DND-41 (cell line): ENCODE measurements around the gene EXTL1.

Experiments
- CTCF ChIP-seq: IDR thresholded peaks from 2 replicates; pipeline ENCODE4 v1.5.1; 2012; ENCODE audit warnings: borderline replicate concordance, low read length, moderate library complexity, mild to moderate bottlenecking; ENCODE audit not compliant: poor library complexity, severe bottlenecking; ENCODE audit errors: extremely low read depth
- EZH2 ChIP-seq: IDR thresholded peaks from 3 replicates; pipeline ENCODE4 v1.6.1; 2012; ENCODE audit warnings: borderline replicate concordance, low read depth, mild to moderate bottlenecking, moderate library complexity, low read length, inconsistent platforms; ENCODE audit not compliant: severe bottlenecking

- TF ChIP-seq CTCF (no peak), EZH2 (no peak)
Measured at GRCh38 chr1:26031611-26032220, 10.1 kb downstream of the EXTL1 start.
